HL-60 (cell line): Measurements from ENCODE around the gene CHN1.

Experiments used
- DNase-seq, 2 experiments: peaks; one replicate each; pipeline ENCODE4 v3.0.0-alpha.2; 2010 to 2020; ENCODE audit warnings: low read depth in 1 of 2, low spot score in 1 of 2
- H3K27ac ChIP-seq: fragments of 250-450 bp; sonication (Bioruptor Pico); replicated peaks from 2 replicates; pipeline ENCODE4 v1.5.1; 2020; ENCODE audit warnings: mild to moderate bottlenecking, moderate library complexity
- H3K27me3 ChIP-seq: fragments of 250-450 bp; sonication (Bioruptor Pico); 2 replicates; pipeline ENCODE4 v1.5.1; 2021; ENCODE audit warnings: mild to moderate bottlenecking, moderate library complexity; ENCODE audit not compliant: insufficient read depth, poor library complexity, severe bottlenecking
- H3K4me3 ChIP-seq: replicated peaks from 2 replicates; pipeline ENCODE4 v1.5.1; 2011; ENCODE audit warnings: mild to moderate bottlenecking, control low read depth, low read length; ENCODE audit not compliant: insufficient read depth
- GABPA ChIP-seq: IDR thresholded peaks from 2 replicates; pipeline ENCODE4 v1.6.1; 2012; ENCODE audit warnings: low read depth
- POLR2AphosphoS5 ChIP-seq: IDR thresholded peaks from 2 replicates; pipeline ENCODE4 v1.6.1; 2012; ENCODE audit warnings: low read depth
- SPI1 ChIP-seq: IDR thresholded peaks from 2 replicates; pipeline ENCODE4 v1.6.1; 2012; ENCODE audit warnings: low read depth, mild to moderate bottlenecking, borderline replicate concordance
- TF ChIP-seq, protein P1 (sequence below): IDR thresholded peaks from one replicate; pipeline ENCODE4 v1.5.1; 2011; ENCODE audit warnings: low read length, control low read depth, inconsistent platforms; ENCODE audit not compliant: insufficient read depth
- TF ChIP-seq, protein P2 (sequence below): IDR thresholded peaks from 2 replicates; pipeline ENCODE4 v1.6.1; 2012; ENCODE audit warnings: low read depth; ENCODE audit not compliant: insufficient replicate concordance

The CHN1 gene

DNA sequence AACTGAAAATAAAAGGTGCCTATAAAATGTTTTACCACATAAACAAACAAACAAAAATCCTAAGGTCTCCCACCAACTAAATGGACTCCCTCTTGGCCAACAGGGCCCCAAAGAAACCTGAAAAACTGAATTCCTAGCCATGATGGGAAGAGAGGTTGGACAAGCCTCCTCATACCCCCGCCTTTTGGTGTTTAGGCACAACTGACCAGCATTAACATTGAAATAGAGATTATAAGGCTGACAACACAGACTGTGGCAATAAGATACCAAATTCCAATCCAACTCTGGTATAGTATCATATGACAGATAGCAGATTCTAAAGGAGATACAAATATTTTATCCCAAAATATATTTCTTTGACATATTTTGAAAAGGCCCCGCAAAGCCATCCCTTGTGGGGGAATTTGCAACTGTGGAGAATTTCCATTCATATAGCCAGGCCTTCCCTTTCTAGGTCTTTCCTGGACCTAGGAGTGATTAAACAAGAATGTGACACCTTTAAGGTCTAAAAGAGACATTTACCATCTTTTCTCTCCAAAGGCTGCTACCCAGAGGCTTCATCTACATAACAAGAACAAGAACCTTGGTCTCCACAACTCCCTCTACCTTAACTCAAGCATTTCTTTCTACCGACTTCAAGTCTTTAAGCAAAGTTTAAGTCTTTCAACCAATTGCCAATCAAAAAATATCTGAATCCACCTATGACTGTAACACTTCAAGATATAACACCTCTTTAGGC is 80.0 kb downstream of the CHN1 start:
- Histone ChIP-seq H3K27ac (no peak overlapping the region), H3K4me3 (no peak overlapping the region), H3K27me3 (no peaks in the 10 kb centered on the region)
- DNase-seq, result no peak
- no peak for TF ChIP-seq SPI1
- no peak for TF ChIP-seq POLR2AphosphoS5
- TF ChIP-seq, protein P1, sequence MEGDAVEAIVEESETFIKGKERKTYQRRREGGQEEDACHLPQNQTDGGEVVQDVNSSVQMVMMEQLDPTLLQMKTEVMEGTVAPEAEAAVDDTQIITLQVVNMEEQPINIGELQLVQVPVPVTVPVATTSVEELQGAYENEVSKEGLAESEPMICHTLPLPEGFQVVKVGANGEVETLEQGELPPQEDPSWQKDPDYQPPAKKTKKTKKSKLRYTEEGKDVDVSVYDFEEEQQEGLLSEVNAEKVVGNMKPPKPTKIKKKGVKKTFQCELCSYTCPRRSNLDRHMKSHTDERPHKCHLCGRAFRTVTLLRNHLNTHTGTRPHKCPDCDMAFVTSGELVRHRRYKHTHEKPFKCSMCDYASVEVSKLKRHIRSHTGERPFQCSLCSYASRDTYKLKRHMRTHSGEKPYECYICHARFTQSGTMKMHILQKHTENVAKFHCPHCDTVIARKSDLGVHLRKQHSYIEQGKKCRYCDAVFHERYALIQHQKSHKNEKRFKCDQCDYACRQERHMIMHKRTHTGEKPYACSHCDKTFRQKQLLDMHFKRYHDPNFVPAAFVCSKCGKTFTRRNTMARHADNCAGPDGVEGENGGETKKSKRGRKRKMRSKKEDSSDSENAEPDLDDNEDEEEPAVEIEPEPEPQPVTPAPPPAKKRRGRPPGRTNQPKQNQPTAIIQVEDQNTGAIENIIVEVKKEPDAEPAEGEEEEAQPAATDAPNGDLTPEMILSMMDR, result no peak
- TF ChIP-seq GABPA, result no peak
- TF ChIP-seq, protein P2, sequence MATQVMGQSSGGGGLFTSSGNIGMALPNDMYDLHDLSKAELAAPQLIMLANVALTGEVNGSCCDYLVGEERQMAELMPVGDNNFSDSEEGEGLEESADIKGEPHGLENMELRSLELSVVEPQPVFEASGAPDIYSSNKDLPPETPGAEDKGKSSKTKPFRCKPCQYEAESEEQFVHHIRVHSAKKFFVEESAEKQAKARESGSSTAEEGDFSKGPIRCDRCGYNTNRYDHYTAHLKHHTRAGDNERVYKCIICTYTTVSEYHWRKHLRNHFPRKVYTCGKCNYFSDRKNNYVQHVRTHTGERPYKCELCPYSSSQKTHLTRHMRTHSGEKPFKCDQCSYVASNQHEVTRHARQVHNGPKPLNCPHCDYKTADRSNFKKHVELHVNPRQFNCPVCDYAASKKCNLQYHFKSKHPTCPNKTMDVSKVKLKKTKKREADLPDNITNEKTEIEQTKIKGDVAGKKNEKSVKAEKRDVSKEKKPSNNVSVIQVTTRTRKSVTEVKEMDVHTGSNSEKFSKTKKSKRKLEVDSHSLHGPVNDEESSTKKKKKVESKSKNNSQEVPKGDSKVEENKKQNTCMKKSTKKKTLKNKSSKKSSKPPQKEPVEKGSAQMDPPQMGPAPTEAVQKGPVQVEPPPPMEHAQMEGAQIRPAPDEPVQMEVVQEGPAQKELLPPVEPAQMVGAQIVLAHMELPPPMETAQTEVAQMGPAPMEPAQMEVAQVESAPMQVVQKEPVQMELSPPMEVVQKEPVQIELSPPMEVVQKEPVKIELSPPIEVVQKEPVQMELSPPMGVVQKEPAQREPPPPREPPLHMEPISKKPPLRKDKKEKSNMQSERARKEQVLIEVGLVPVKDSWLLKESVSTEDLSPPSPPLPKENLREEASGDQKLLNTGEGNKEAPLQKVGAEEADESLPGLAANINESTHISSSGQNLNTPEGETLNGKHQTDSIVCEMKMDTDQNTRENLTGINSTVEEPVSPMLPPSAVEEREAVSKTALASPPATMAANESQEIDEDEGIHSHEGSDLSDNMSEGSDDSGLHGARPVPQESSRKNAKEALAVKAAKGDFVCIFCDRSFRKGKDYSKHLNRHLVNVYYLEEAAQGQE, result no peak

DNA sequence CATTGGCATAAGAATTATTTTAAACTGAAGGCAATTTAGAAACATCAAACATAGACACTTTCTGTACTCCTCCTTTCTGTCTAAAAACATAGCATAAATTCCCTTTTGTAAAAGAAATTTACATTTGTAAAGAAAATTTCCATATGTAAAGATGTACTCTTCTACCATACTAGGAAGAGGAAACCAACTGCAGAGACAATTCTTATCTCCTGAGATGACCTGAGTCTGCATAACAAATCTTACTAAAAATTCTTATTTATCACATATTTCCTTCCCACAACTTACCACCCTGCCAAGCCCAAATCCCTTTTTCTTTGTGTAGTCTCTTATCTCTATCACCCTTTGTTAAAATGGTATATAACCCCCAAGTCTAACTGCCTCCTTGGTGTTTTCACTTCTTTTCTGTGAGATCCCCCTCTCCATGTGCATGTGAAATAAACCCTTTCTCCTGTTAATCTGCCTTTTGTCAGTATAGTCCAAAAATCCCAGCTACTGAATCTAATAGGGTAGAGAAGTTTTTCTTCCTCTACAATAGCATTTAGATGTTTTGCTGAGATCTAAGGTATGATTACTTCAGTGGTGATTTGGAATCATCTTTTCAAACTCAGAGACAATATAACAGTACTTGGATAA is 81.0 kb downstream of the CHN1 start:
- H3K27ac ChIP-seq, result no peak overlapping the region
- peaks cover under 1% of the 10 kb centered on the region for H3K27me3 ChIP-seq
- no peak overlapping the region for H3K4me3 ChIP-seq
- DNase-seq, result no peak
- TF ChIP-seq SPI1, result no peak
- no peak for TF ChIP-seq GABPA
- TF ChIP-seq, protein P2, result no peak
- no peak for TF ChIP-seq POLR2AphosphoS5
- TF ChIP-seq, protein P1, result no peak

DNA sequence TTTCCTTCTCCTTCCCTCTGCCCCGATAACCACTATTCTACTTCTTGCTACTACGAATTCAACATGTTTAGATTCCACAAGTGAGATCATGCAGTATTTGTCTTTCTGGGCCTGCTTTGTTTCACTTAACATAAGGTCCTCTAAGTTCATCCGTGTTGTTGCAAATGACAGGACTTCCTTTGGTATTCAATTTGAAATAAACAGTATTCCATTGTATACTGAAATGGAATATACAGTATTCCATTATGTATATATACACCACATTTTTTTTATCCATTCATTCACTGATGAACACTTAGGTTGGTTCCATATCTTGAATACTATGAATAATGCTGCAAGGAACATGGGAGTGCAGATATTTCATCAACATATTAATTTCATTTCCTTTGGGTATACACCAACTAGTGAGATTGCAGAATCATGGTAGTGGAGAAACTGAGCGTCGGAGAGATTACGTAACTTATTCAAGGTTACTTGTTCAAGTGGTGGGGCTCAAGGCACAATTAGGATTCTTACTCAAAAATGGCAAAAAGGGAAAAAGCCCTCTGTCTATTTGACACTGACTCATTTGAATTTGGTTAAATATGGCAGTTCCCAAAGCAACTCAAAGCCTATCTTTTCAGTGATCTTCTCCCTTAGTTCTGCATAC is 85.1 kb downstream of the CHN1 start:
- no peak overlapping the region for H3K4me3 ChIP-seq
- no peak for DNase-seq
- TF ChIP-seq POLR2AphosphoS5 (no peak), SPI1 (no peak), GABPA (no peak)
- TF ChIP-seq, protein P2, result no peak
- TF ChIP-seq, protein P1, result no peak
- peaks cover 3% of the 10 kb centered on the region for H3K27me3 ChIP-seq
- H3K27ac ChIP-seq, result no peak overlapping the region
